Panc1 (cell line): ENCODE data around the gene CDH13. TPM values are rescaled to one million over a fixed set of nuclear protein-coding genes. Genes with fewer than 3 reads are reported as not detected.

Source experiments
- ATAC-seq: fragments of 200-7000 bp; cut with Tn5 transposase; 2 replicates; pipeline ENCODE4 v1.9.1; 2020; ENCODE audit warnings: mild to moderate bottlenecking, moderate library complexity
- BruUV-seq: library from RNA; stranded (reverse); fragments of 400-500 nt; replicated peaks from 2 replicates; lab custom pipeline; 2021; lab: Mats Ljungman, UMichigan
- CTCF ChIA-PET: fragments of 300-600 bp; sonication (Branson Sonifier 250); formaldehyde crosslinking; loops from one replicate; lab custom pipeline; 2022; ENCODE audit warnings: antibody characterized with exemption; lab: Charles Lee
- POLR2A ChIA-PET: fragments of 300-600 bp; sonication (Branson Sonifier 250); formaldehyde crosslinking; loops from one replicate; lab custom pipeline; 2022; ENCODE audit warnings: antibody characterized with exemption; lab: Charles Lee
- DNase-seq: peaks from one replicate; pipeline ENCODE4 v3.0.0-alpha.2; 2010; ENCODE audit warnings: low read depth, low spot score
- H3K27ac ChIP-seq: 2 replicates; pipeline ENCODE4 v1.5.1; 2011; ENCODE audit warnings: mild to moderate bottlenecking, low read length, inconsistent platforms
- H3K27me3 ChIP-seq: fragments of 200-500 bp; sonication (Bioruptor generic); 2 replicates; pipeline ENCODE4 v1.6.0; 2014; ENCODE audit warnings: low read length, inconsistent platforms; ENCODE audit not compliant: control insufficient read depth, insufficient read depth
- H3K36me3 ChIP-seq: fragments of 200-500 bp; sonication (Bioruptor generic); 2 replicates; pipeline ENCODE4 v1.5.1; 2014; ENCODE audit warnings: inconsistent platforms, mild to moderate bottlenecking, low read length, moderate library complexity; ENCODE audit not compliant: control insufficient read depth, insufficient read depth
- H3K4me1 ChIP-seq: 2 replicates; pipeline ENCODE4 v1.5.1; 2011; ENCODE audit warnings: inconsistent platforms, mild to moderate bottlenecking, low read length, moderate library complexity; ENCODE audit not compliant: control insufficient read depth, insufficient read depth
- H3K4me3 ChIP-seq, 2 experiments: 2 replicates each; pipeline ENCODE4 v1.5.1; 2011 to 2012; ENCODE audit warnings: low read depth in 2 of 2, low read length in 2 of 2, mild to moderate bottlenecking in 2 of 2, inconsistent platforms in 1 of 2, moderate library complexity in 1 of 2
- H3K9me3 ChIP-seq: fragments of 200-500 bp; sonication (Bioruptor generic); 2 replicates; pipeline ENCODE4 v1.5.1; 2014; ENCODE audit warnings: low read depth, mild to moderate bottlenecking, inconsistent platforms, low read length, moderate library complexity; ENCODE audit not compliant: control insufficient read depth, insufficient read depth
- POLR2AphosphoS5 ChIP-seq: IDR thresholded peaks from 2 replicates; pipeline ENCODE4 v1.6.1; 2012; ENCODE audit warnings: mild to moderate bottlenecking, low read depth, low read length, moderate library complexity
- SIN3A ChIP-seq: IDR thresholded peaks from 2 replicates; pipeline ENCODE4 v1.6.1; 2012; ENCODE audit warnings: low read depth, mild to moderate bottlenecking, low read length, moderate library complexity, borderline replicate concordance; ENCODE audit not compliant: insufficient read depth
- TCF7L2 ChIP-seq: IDR thresholded peaks from 2 replicates; pipeline ENCODE4 v1.6.1; 2011; ENCODE audit warnings: mild to moderate bottlenecking, low read depth, low read length, inconsistent platforms
- in situ Hi-C: cut with HindIII; loops from 2 replicates; pipeline ENCODE4 v1.10.0; 2016; ENCODE audit warnings: low sequenced_read_pairs, low pct_unique_long_range_greater_than_20kb
- intact Hi-C: fragments of 100-400 bp; cut with micrococcal nuclease; formaldehyde crosslinking; loops from one replicate; pipeline ENCODE4 v1.10.0; 2022; ENCODE audit not compliant: unreplicated experiment
- total RNA-seq: library from RNA; stranded (reverse); gene quantifications from one replicate; pipeline ENCODE4 v1.2.1, GENCODE V29; 2021; ENCODE audit not compliant: unreplicated experiment
- TF ChIP-seq, protein P1 (sequence below), 2 experiments: IDR thresholded peaks; 2 replicates each; pipeline ENCODE4 v1.6.1; 2011 to 2012; ENCODE audit warnings: low read depth in 2 of 2, control low read depth in 1 of 2, low read length in 1 of 2, mild to moderate bottlenecking in 1 of 2, moderate library complexity in 1 of 2; ENCODE audit not compliant: insufficient read depth in 1 of 2
- TF ChIP-seq, protein P2 (sequence below): fragments of 450-650 bp; IDR thresholded peaks from 2 replicates; pipeline ENCODE4 v1.5.1; 2017; ENCODE audit warnings: mild to moderate bottlenecking

Gene CDH13
- total RNA-seq, 1 experiment from 2014 or later: not detected

DNA sequence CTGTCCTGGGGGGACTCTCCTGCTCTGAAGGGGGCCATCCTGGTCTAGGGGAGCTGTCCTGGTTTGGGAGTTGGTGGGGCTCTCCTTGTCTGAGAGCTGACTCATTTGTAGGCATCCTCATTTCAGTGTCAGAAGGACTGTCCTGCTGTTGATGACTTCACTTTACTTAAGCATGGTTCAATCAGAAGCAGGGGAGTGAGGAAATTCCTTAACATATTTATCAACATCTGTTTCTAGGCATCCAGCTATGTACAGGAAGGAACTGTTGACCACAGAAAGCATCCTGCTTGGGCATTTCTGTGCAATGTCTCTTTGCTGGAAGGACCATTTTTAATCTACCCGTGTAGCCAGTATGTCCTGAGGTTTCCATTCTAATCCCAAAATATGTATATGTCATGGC is 678.3 kb downstream of the CDH13 start:
- Histone ChIP-seq H3K9me3 (no peaks in the 10 kb centered on the region), H3K36me3 (no peaks in the 10 kb centered on the region), H3K4me1 (no peaks in the 10 kb centered on the region), H3K4me3 (no peak overlapping the region), H3K27ac (no peak overlapping the region), H3K27me3 (no peaks in the 10 kb centered on the region)
- no TSS peak for BruUV-seq
- no peak for DNase-seq
- CTCF ChIA-PET: no interaction called here
- intact Hi-C loops (no loop called here), in situ Hi-C loops (no loop called here)
- no peak for ATAC-seq
- POLR2A ChIA-PET: no interaction called here
- TF ChIP-seq, protein P1, sequence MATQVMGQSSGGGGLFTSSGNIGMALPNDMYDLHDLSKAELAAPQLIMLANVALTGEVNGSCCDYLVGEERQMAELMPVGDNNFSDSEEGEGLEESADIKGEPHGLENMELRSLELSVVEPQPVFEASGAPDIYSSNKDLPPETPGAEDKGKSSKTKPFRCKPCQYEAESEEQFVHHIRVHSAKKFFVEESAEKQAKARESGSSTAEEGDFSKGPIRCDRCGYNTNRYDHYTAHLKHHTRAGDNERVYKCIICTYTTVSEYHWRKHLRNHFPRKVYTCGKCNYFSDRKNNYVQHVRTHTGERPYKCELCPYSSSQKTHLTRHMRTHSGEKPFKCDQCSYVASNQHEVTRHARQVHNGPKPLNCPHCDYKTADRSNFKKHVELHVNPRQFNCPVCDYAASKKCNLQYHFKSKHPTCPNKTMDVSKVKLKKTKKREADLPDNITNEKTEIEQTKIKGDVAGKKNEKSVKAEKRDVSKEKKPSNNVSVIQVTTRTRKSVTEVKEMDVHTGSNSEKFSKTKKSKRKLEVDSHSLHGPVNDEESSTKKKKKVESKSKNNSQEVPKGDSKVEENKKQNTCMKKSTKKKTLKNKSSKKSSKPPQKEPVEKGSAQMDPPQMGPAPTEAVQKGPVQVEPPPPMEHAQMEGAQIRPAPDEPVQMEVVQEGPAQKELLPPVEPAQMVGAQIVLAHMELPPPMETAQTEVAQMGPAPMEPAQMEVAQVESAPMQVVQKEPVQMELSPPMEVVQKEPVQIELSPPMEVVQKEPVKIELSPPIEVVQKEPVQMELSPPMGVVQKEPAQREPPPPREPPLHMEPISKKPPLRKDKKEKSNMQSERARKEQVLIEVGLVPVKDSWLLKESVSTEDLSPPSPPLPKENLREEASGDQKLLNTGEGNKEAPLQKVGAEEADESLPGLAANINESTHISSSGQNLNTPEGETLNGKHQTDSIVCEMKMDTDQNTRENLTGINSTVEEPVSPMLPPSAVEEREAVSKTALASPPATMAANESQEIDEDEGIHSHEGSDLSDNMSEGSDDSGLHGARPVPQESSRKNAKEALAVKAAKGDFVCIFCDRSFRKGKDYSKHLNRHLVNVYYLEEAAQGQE (IDR thresholded peaks at IDR 0.05; ENCODE audit: insufficient read depth in 1 of 2, low read depth in 2 of 2, low read length in 1 of 2): no peak
- no peak for TF ChIP-seq TCF7L2
- no peak for TF ChIP-seq POLR2AphosphoS5
- TF ChIP-seq, protein P2, sequence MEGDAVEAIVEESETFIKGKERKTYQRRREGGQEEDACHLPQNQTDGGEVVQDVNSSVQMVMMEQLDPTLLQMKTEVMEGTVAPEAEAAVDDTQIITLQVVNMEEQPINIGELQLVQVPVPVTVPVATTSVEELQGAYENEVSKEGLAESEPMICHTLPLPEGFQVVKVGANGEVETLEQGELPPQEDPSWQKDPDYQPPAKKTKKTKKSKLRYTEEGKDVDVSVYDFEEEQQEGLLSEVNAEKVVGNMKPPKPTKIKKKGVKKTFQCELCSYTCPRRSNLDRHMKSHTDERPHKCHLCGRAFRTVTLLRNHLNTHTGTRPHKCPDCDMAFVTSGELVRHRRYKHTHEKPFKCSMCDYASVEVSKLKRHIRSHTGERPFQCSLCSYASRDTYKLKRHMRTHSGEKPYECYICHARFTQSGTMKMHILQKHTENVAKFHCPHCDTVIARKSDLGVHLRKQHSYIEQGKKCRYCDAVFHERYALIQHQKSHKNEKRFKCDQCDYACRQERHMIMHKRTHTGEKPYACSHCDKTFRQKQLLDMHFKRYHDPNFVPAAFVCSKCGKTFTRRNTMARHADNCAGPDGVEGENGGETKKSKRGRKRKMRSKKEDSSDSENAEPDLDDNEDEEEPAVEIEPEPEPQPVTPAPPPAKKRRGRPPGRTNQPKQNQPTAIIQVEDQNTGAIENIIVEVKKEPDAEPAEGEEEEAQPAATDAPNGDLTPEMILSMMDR: no peak
- TF ChIP-seq SIN3A: no peak

DNA sequence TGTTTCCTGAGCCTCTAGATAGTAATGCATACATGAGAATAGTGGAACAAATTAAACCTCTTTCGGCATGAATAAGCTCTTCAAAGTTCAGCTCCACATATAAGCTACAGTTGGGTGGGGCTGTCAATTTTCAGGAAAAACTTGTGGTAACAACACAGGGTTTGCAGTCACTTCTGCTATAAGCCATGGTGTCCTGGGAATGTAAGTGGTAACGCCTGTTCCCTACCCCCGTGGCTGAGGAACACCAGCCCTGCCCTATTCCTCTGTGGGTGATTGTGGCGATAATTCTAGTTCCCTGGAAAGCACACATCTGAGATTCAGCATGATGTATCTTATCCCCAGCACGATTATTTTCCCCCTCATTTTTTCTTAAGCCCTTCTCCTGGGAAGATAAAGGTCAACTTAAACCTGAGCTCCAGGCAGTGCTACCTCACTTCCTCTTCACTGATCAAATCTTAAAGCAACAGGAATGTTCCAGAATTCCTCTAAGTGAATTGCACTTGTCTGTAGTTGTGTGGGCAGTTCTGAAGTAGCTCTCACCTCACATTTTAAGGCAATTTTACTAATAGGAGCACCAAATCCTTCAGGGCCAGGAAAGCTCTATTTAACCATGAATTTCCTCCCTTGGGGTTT is 680.3 kb downstream of the CDH13 start:
- DNase-seq (no peak), ATAC-seq (no peak)
- Histone ChIP-seq H3K4me3 (no peak overlapping the region), H3K9me3 (no peaks in the 10 kb centered on the region), H3K27ac (no peak overlapping the region), H3K27me3 (no peaks in the 10 kb centered on the region), H3K4me1 (no peaks in the 10 kb centered on the region), H3K36me3 (no peaks in the 10 kb centered on the region)
- intact Hi-C loops (no loop called here), in situ Hi-C loops (no loop called here)
- CTCF ChIA-PET: no interaction called here
- POLR2A ChIA-PET: no interaction called here
- TF ChIP-seq, protein P1 (IDR thresholded peaks at IDR 0.05; ENCODE audit: insufficient read depth in 1 of 2, low read depth in 2 of 2, low read length in 1 of 2): no peak
- BruUV-seq: no TSS peak
